Trophoblast cell (in vitro differentiated cells and primary cell): ENCODE measurements around the gene SULT1C2.
"Not testable (repeated sequence)": the region's sequence is repeated elsewhere in the genome, so short reads cannot be mapped to it uniquely, and the experiment has no call there.

Experiments used
- DNase-seq, 2 donors: peaks; one replicate each; pipeline ENCODE4 v3.0.0-alpha.2; 2016
- H2AFZ ChIP-seq: 2 replicates; pipeline ENCODE4 v1.6.1; 2013; ENCODE audit warnings: low read length, moderate library complexity, mild to moderate bottlenecking; ENCODE audit not compliant: insufficient read depth, poor library complexity
- H2AK5ac ChIP-seq: 2 replicates; pipeline ENCODE4 v1.6.1; 2013; ENCODE audit warnings: mild to moderate bottlenecking, low read length
- H2BK120ac ChIP-seq: 2 replicates; pipeline ENCODE4 v1.6.1; 2013; ENCODE audit warnings: low read length, mild to moderate bottlenecking, moderate library complexity; ENCODE audit not compliant: insufficient read depth, poor library complexity
- H2BK12ac ChIP-seq: 2 replicates; pipeline ENCODE4 v1.6.1; 2013; ENCODE audit warnings: mild to moderate bottlenecking, low read length, moderate library complexity
- H2BK5ac ChIP-seq: 2 replicates; pipeline ENCODE4 v1.6.1; 2013; ENCODE audit warnings: low read length, low read depth, moderate library complexity, mild to moderate bottlenecking; ENCODE audit not compliant: poor library complexity
- H3K14ac ChIP-seq: 2 replicates; pipeline ENCODE4 v1.6.1; 2013; ENCODE audit warnings: mild to moderate bottlenecking, low read length
- H3K18ac ChIP-seq: 2 replicates; pipeline ENCODE4 v1.6.1; 2013; ENCODE audit warnings: mild to moderate bottlenecking, low read length
- H3K23ac ChIP-seq: 2 replicates; pipeline ENCODE4 v1.6.1; 2013; ENCODE audit warnings: low read length
- H3K27ac ChIP-seq: 2 replicates; pipeline ENCODE4 v1.5.1; 2013; ENCODE audit warnings: low read depth, mild to moderate bottlenecking, inconsistent platforms, low read length, moderate library complexity
- H3K27me3 ChIP-seq: 2 replicates; pipeline ENCODE4 v1.6.1; 2013; ENCODE audit warnings: inconsistent platforms, mild to moderate bottlenecking, low read length, moderate library complexity; ENCODE audit not compliant: insufficient read depth
- H3K36me3 ChIP-seq, 2 experiments: 1 replicate in 1 of 2; 2 replicates in 1 of 2; pipeline ENCODE4 v1.6.1; 2013; ENCODE audit warnings: low read length in 2 of 2, mild to moderate bottlenecking in 2 of 2, moderate library complexity in 1 of 2; ENCODE audit not compliant: insufficient read depth in 2 of 2, control insufficient read depth in 1 of 2
- H3K4ac ChIP-seq: 2 replicates; pipeline ENCODE4 v1.6.1; 2013; ENCODE audit warnings: low read depth, mild to moderate bottlenecking, low read length, moderate library complexity
- H3K4me1 ChIP-seq, 2 experiments: 1 replicate in 1 of 2; 2 replicates in 1 of 2; pipeline ENCODE4 v1.6.1; 2013; ENCODE audit warnings: low read length in 2 of 2, mild to moderate bottlenecking in 2 of 2, moderate library complexity in 1 of 2; ENCODE audit not compliant: insufficient read depth in 2 of 2, control insufficient read depth in 1 of 2
- H3K4me2 ChIP-seq: 2 replicates; pipeline ENCODE4 v1.6.1; 2013; ENCODE audit warnings: inconsistent platforms, mild to moderate bottlenecking, low read length, moderate library complexity
- H3K4me3 ChIP-seq: 2 replicates; pipeline ENCODE4 v1.5.1; 2013; ENCODE audit warnings: mild to moderate bottlenecking, low read depth, low read length, inconsistent platforms
- H3K79me1 ChIP-seq: one replicate; pipeline ENCODE4 v1.6.1; 2013; ENCODE audit warnings: low read length
- H3K79me2 ChIP-seq: 2 replicates; pipeline ENCODE4 v1.6.1; 2013; ENCODE audit warnings: low read length, mild to moderate bottlenecking; ENCODE audit not compliant: control insufficient read depth, insufficient read depth, poor library complexity
- H3K9ac ChIP-seq: 2 replicates; pipeline ENCODE4 v1.6.1; 2013; ENCODE audit warnings: mild to moderate bottlenecking, low read length
- H3K9me3 ChIP-seq: 2 replicates; pipeline ENCODE4 v1.6.1; 2013; ENCODE audit warnings: low read depth, mild to moderate bottlenecking, control low read depth, inconsistent platforms, low read length; ENCODE audit not compliant: insufficient read depth
- H4K12ac ChIP-seq: 2 replicates; pipeline ENCODE4 v1.6.1; 2013; ENCODE audit warnings: low read depth, mild to moderate bottlenecking, low read length, moderate library complexity
- H4K8ac ChIP-seq: 2 replicates; pipeline ENCODE4 v1.6.1; 2013; ENCODE audit warnings: low read depth, mild to moderate bottlenecking, low read length, moderate library complexity
- H4K91ac ChIP-seq: one replicate; pipeline ENCODE4 v1.6.1; 2013; ENCODE audit warnings: low read depth, mild to moderate bottlenecking, low read length, moderate library complexity
- WGBS: extraction: QIAGEN DNeasy Blood & Tissue Kit; methylation state at CpG from one replicate; pipeline ENCODE4 v1.1.7; 2013; ENCODE audit warnings: missing lambda C conversion rate; ENCODE audit not compliant: insufficient read length, insufficient coverage; ENCODE audit errors: extremely low coverage; 5-methylcytosine and 5-hydroxymethylcytosine counted together

SULT1C2 gene

DNA sequence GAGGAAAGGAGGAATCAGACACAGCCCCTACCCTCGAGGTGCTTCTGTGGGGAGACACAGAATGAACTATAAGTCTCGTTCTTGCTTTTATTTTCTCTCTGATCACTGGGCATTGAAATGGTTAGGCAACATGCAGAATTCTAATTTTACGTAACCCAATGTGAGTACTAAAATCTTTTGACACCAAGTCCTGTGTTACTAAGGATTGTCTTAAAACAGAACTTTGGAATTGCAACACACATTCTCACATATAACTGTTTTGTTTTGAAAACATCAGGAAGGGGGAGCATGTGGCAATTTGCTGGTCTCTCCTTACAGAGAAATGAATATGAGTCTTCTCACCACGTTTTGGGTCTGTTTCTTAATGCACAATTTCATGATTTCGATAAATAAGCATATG is 65.4 kb downstream of the SULT1C2 start:
- H3K4me1 ChIP-seq = no peaks in the 10 kb centered on the region
- no peak overlapping the region for H4K8ac ChIP-seq
- H2BK12ac ChIP-seq = no peak overlapping the region
- no peak overlapping the region for H2BK120ac ChIP-seq
- H3K9ac ChIP-seq = no peak overlapping the region
- no peaks in the 10 kb centered on the region for H3K79me1 ChIP-seq
- H3K27ac ChIP-seq = no peak overlapping the region
- H3K4me2 ChIP-seq = no peak overlapping the region
- H3K27me3 ChIP-seq = no peaks in the 10 kb centered on the region
- no peaks in the 10 kb centered on the region for H3K9me3 ChIP-seq
- H3K23ac ChIP-seq = no peak overlapping the region
- DNase-seq = no peak
- H4K12ac ChIP-seq = no peak overlapping the region
- H2AFZ ChIP-seq = no peak overlapping the region
- H2BK5ac ChIP-seq = no peak overlapping the region
- H3K36me3 ChIP-seq = no peaks in the 10 kb centered on the region
- no CpG with 5 or more reads among the region's 5 CpGs for WGBS
- no peak overlapping the region for H4K91ac ChIP-seq
- H3K14ac ChIP-seq = no peak overlapping the region
- no peak overlapping the region for H2AK5ac ChIP-seq
- no peak overlapping the region for H3K4ac ChIP-seq
- no peaks in the 10 kb centered on the region for H3K79me2 ChIP-seq
- H3K18ac ChIP-seq = no peak overlapping the region
- no peak overlapping the region for H3K4me3 ChIP-seq

DNA sequence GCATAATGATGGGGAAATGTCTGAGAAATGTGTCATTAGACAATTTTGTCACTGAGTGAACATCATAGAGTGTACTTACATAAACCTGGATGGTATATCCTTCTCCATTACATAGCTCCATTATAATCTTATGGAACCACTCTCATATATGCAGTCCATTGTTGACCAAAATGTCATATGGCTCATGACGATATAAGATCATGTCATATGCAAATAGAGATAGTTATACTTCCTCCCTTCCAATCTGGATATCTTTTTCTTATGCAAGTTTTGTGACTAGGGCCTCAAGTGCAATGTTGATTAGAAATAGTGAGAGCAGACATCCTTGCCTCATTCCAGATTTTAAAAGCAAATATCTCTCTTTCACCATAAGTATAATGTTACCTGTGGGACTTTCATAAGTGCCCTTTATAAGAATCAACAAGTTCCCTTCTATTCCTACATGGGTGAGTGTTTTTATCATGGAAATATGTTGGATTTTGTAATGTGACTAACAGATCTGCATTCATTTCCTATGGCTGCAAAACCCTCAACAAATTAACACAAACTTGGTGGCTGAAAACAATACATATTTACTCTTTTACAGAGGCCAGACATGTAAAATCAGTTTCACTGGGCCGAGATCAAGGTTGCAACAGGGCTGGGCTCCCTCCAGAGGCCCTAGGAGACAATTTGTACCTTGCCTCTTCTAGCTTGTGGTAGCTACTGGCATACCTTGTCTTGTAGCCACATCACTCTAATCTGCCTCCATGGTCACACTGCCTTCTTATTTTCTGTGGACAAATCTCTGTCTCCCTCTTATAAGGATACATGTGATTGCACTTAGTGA is 67.4 kb downstream of the SULT1C2 start:
- Histone ChIP-seq H2BK120ac (no peak overlapping the region), H3K4me1 (no peaks in the 10 kb centered on the region), H4K12ac (no peak overlapping the region), H3K79me2 (no peaks in the 10 kb centered on the region), H3K4me3 (no peak overlapping the region), H3K27ac (no peak overlapping the region), H2AFZ (no peak overlapping the region), H3K9me3 (no peaks in the 10 kb centered on the region), H2BK12ac (no peak overlapping the region), H3K9ac (no peak overlapping the region), H4K8ac (no peak overlapping the region), H3K18ac (no peak overlapping the region), H4K91ac (no peak overlapping the region), H3K23ac (no peak overlapping the region), H3K36me3 (no peaks in the 10 kb centered on the region), H2BK5ac (no peak overlapping the region), H3K79me1 (no peaks in the 10 kb centered on the region), H3K27me3 (no peaks in the 10 kb centered on the region), H3K14ac (no peak overlapping the region), H2AK5ac (no peak overlapping the region), H3K4me2 (no peak overlapping the region), H3K4ac (no peak overlapping the region)
- DNase-seq = no peak
- WGBS = no CpG with 5 or more reads among the region's 2 CpGs

DNA sequence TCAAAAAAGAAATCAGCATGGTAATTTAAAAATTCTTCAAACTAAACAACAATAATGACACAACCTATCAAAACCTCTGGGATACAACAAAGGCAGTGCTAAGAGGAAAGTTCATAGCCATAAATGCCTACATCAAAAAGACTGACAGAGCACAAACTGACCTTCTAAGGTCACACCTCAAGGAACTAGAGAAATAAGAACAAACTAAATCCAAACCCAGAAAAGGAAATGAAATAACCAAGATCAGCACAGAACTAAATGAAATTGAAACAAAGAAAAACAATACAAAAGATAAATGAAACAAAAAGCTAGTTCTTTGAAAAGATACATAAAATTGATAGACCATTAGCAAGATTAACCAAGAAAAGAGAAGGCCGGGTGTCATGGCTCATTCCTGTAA is 70.6 kb downstream of the SULT1C2 start:
- not testable (repeated sequence) for H3K79me2 ChIP-seq, H4K12ac ChIP-seq, DNase-seq, H2BK5ac ChIP-seq, H3K79me1 ChIP-seq, H2BK120ac ChIP-seq, H3K4me3 ChIP-seq, H4K91ac ChIP-seq, H2AFZ ChIP-seq, H3K14ac ChIP-seq, H3K9me3 ChIP-seq, H3K27me3 ChIP-seq, H3K27ac ChIP-seq, H2AK5ac ChIP-seq, H4K8ac ChIP-seq, H3K18ac ChIP-seq, H3K4me1 ChIP-seq, H2BK12ac ChIP-seq, H3K23ac ChIP-seq, H3K4ac ChIP-seq, H3K4me2 ChIP-seq, H3K9ac ChIP-seq, H3K36me3 ChIP-seq
- no CpG with 5 or more reads among the region's 1 CpG for WGBS
